Kidney (tissue), 14 donors: ENCODE data around the gene ZSWIM4. TPM values are rescaled to one million over a fixed set of nuclear protein-coding genes. Genes with fewer than 3 reads are reported as not detected.
A peak's percentile ranks its signal among the peaks of the same experiment; 100 is the strongest.

Experiments used
- DNase-seq, 5 donors: peaks; one replicate each; pipeline ENCODE4 v3.0.0-alpha.2; 2013 to 2020
- FAIRE-seq: peaks from 2 replicates; lab custom pipeline; 2012; peaks lifted over from hg19 to GRCh38; lab: Jason Lieb, UNC
- H3K27ac ChIP-seq, 2 donors: one replicate each; pipeline ENCODE4 v1.7.0; 2013; ENCODE audit warnings: low read depth in 2 of 2, low read length in 2 of 2, inconsistent platforms in 1 of 2
- H3K27me3 ChIP-seq: one replicate; pipeline ENCODE4 v1.7.1; 2013; ENCODE audit warnings: low read length, inconsistent platforms; ENCODE audit not compliant: control insufficient read depth, insufficient read depth
- H3K36me3 ChIP-seq, 3 donors: one replicate each; pipeline versions ENCODE4 v1.7.0 to v1.7.1; 2013; ENCODE audit warnings: low read length in 3 of 3, control low read depth in 1 of 3, inconsistent platforms in 1 of 3; ENCODE audit not compliant: insufficient read depth in 3 of 3, control insufficient read depth in 2 of 3
- H3K4me1 ChIP-seq, 3 donors: one replicate each; pipeline versions ENCODE4 v1.7.0 to v1.7.1; 2013; ENCODE audit warnings: low read length in 3 of 3, inconsistent platforms in 1 of 3, low read depth in 1 of 3; ENCODE audit not compliant: control insufficient read depth in 2 of 3, insufficient read depth in 2 of 3
- H3K4me3 ChIP-seq, 3 donors: one replicate each; pipeline versions ENCODE4 v1.7.0 to v1.8.1; 2013; ENCODE audit warnings: low read length in 3 of 3, control low read depth in 1 of 3, inconsistent platforms in 1 of 3
- H3K9ac ChIP-seq, 3 donors: one replicate each; pipeline versions ENCODE4 v1.7.0 to v1.7.1; 2013; ENCODE audit warnings: low read length in 3 of 3, control low read depth in 1 of 3, inconsistent platforms in 1 of 3
- H3K9me3 ChIP-seq, 3 donors: one replicate each; pipeline versions ENCODE4 v1.7.0 to v1.7.1; 2013; ENCODE audit warnings: low read length in 3 of 3, control low read depth in 1 of 3, inconsistent platforms in 1 of 3; ENCODE audit not compliant: control insufficient read depth in 2 of 3, insufficient read depth in 1 of 3
- intact Hi-C: fragments of 100-400 bp; cut with DNase I; formaldehyde crosslinking; loops from one replicate; pipeline ENCODE4 v1.11.1; 2022
- polyA plus RNA-seq: library from polyadenylated mRNA; stranded (reverse); fragments of 350-450 nt; fragmentation: Illumina TruSeq; extraction: RNeasy Lipid Tissue Mini Kit (QIAGEN cat#74804); gene quantifications from one replicate; pipeline ENCODE4 v1.2.3, GENCODE V29; 2014; ENCODE audit warnings: low read depth, low replicate concordance; ENCODE audit not compliant: insufficient read depth
- total RNA-seq: library from RNA; stranded (reverse); fragmentation: NEBNext Ultra II Directional; extraction: Animal tissue kit (Norgen Biotek cat#: 25700); gene quantifications from one replicate; pipeline ENCODE4 v1.2.1, GENCODE V29; 2021
- TF ChIP-seq, protein P1 (sequence below): IDR thresholded peaks from 3 replicates; pipeline ENCODE4 v1.5.1; 2012; ENCODE audit warnings: mild to moderate bottlenecking, moderate library complexity, borderline replicate concordance; ENCODE audit not compliant: insufficient read depth; ENCODE audit errors: extremely low read depth
- donor health status: control.
- donor health status: control.
- donor health status: control.
- donor health status: control.
- donor health status: control.
- donor health status: DM: yes; HTN: yes; CAD: no.
- donor health status: Normal renal cell carcinoma (clear cell type).

Gene ZSWIM4
- total and polyA plus RNA-seq, 2 donors from 2014 or later, result 1.4 to 13.7 TPM

- DNase-seq, result peak in 1 of 5 donors; percentile 41
- H3K27me3 ChIP-seq, result no peaks in the 10 kb centered on the region
- no peak for FAIRE-seq
- no peak overlapping the region for H3K4me3 ChIP-seq
- H3K9ac ChIP-seq, result no peak overlapping the region
- peaks cover 0 to 4% (median 0%) of the 10 kb centered on the region in 3 donors for H3K36me3 ChIP-seq
- TF ChIP-seq, protein P1, sequence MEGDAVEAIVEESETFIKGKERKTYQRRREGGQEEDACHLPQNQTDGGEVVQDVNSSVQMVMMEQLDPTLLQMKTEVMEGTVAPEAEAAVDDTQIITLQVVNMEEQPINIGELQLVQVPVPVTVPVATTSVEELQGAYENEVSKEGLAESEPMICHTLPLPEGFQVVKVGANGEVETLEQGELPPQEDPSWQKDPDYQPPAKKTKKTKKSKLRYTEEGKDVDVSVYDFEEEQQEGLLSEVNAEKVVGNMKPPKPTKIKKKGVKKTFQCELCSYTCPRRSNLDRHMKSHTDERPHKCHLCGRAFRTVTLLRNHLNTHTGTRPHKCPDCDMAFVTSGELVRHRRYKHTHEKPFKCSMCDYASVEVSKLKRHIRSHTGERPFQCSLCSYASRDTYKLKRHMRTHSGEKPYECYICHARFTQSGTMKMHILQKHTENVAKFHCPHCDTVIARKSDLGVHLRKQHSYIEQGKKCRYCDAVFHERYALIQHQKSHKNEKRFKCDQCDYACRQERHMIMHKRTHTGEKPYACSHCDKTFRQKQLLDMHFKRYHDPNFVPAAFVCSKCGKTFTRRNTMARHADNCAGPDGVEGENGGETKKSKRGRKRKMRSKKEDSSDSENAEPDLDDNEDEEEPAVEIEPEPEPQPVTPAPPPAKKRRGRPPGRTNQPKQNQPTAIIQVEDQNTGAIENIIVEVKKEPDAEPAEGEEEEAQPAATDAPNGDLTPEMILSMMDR, result no peak
- H3K4me1 ChIP-seq, result peaks cover 0 to 12% (median 10%) of the 10 kb centered on the region in 3 donors
- no peaks in the 10 kb centered on the region for H3K9me3 ChIP-seq
- intact Hi-C loops, result no loop called here
- H3K27ac ChIP-seq, result no peak overlapping the region
These were observed 35.0 kb downstream of the ZSWIM4 start for GRCh38 chr19:13830114-13830740.

GRCh38 chr19:13830741-13831536 lies 35.7 kb downstream of the ZSWIM4 start:
- peaks cover 0 to 4% (median 0%) of the 10 kb centered on the region in 3 donors for H3K36me3 ChIP-seq
- no peak overlapping the region for H3K9ac ChIP-seq

DNA sequence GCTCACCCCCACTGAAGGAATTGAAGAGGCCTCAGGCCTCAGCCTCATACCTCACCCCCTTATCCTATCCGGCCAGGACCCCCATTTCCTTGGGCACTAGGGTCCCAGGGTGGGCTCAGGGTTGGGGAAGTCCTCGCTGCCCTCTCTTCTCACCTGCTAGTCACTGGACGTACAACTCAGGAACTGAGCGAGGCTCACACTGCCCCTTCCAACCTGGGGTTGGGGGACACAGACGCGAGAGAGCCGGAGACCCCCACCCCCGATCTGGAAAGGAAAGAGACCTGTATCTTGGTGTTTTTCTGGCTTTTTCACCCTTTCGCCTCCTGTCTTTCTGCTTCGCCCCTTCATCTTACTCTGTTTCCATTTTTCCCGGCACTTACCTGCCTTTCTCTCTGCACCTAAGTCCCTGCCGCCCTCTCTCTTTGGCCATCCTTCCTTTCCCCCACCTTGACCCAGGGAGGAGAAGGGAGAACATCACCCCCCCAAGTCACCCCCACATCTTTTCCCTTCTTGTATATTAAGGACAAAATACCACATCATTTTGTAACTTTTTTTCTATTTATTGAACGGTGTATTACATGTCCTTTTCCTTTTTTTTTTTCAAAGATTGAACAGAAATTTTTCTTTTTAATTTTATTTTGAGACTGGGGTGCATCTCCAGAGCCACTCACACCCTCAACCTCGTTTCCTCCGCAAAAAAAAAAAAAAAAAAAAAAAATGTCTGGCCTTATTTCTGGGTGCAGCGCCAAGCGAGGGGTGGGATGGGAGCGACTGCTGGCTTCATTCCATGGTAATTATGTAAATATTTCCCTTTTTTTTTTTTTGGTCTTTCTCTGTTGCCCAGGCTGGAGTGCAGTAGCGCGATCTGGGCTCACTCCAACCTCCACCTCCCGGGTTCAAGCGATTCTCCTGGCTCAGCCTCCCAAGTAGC lies 36.6 kb downstream of the ZSWIM4 start:
- H3K36me3 ChIP-seq, result peaks cover 0 to 6% (median 2%) of the 10 kb centered on the region in 3 donors
- no peak overlapping the region for H3K27ac ChIP-seq

More at GRCh38 chr19:13830741-13831536, 35.7 kb downstream of the ZSWIM4 start:
- no peak overlapping the region for H3K27ac ChIP-seq
- FAIRE-seq, result no peak
- intact Hi-C loops, result no loop called here
- peak in 2 of 5 donors; percentile 40 to 54 for DNase-seq
- H3K4me1 ChIP-seq, result peaks cover 0 to 16% (median 10%) of the 10 kb centered on the region in 3 donors
- H3K9me3 ChIP-seq, result no peaks in the 10 kb centered on the region
- H3K27me3 ChIP-seq, result no peaks in the 10 kb centered on the region
- TF ChIP-seq, protein P1, result no peak
- no peak overlapping the region for H3K4me3 ChIP-seq

More for the DNA sequence above, 36.6 kb downstream of the ZSWIM4 start:
- no peak for FAIRE-seq
- Histone ChIP-seq H3K27me3 (no peaks in the 10 kb centered on the region), H3K9me3 (no peaks in the 10 kb centered on the region), H3K4me1 (peaks cover 0 to 25% (median 10%) of the 10 kb centered on the region in 3 donors), H3K9ac (no peak overlapping the region), H3K4me3 (no peak overlapping the region)
- DNase-seq, result peak in 2 of 5 donors; percentile 45 to 50
- intact Hi-C loops, result no loop called here
- TF ChIP-seq, protein P1, result no peak
